GM13977 (cell line): ENCODE data around the gene PRRT2.
"Not testable (repeated sequence)": the region's sequence is repeated elsewhere in the genome, so short reads cannot be mapped to it uniquely, and the experiment has no call there.

Source experiments
- DNase-seq: peaks from one replicate; pipeline ENCODE4 v3.0.0; 2012; ENCODE audit warnings: low spot score
- CTCF ChIP-seq: IDR thresholded peaks from 2 replicates; pipeline ENCODE4 v1.5.1; 2012; ENCODE audit warnings: mild to moderate bottlenecking, control low read depth; ENCODE audit not compliant: insufficient read depth; ENCODE audit errors: extremely low read depth, missing control alignments
- in situ Hi-C: fragments of 300-500 bp; cut with MboI; formaldehyde crosslinking; loops from one replicate; pipeline ENCODE4 v1.12.0; 2022; ENCODE audit warnings: low sequenced_read_pairs, low pct_unique_long_range_greater_than_20kb, mixed read lengths, inconsistent platforms; ENCODE audit not compliant: unreplicated experiment

The PRRT2 gene

GRCh38 chr16:29770250-29770929, 41.6 kb upstream of the PRRT2 start:
- no peak for DNase-seq
- in situ Hi-C loops: no loop called here
- no peak for TF ChIP-seq CTCF

GRCh38 chr16:29772330-29772729, 39.7 kb upstream of the PRRT2 start:
- DNase-seq, in situ Hi-C loops: not testable (repeated sequence)

GRCh38 chr16:29774730-29775129, 37.3 kb upstream of the PRRT2 start:
- TF ChIP-seq CTCF: no peak
- DNase-seq: no peak
- in situ Hi-C loops: no loop called here

GRCh38 chr16:29775742-29776408, 36.1 kb upstream of the PRRT2 start:
- DNase-seq: no peak
- in situ Hi-C loops: no loop called here
- TF ChIP-seq CTCF: no peak

- no peak for TF ChIP-seq CTCF
- in situ Hi-C loops: no loop called here
- no peak for DNase-seq
Measured at GRCh38 chr16:29777576-29778350, 34.2 kb upstream of the PRRT2 start, which contains the start of gene ZG16. Gene ZG16 (plus strand): TSS chr16:29778256. CDS start chr16:29779267, 1,011 bp downstream.

- no peak for DNase-seq
Measured at GRCh38 chr16:29779474-29779873, 32.5 kb upstream of the PRRT2 start.

GRCh38 chr16:29783094-29783953, 28.7 kb upstream of the PRRT2 start:
- in situ Hi-C loops: loop anchor here (10.0 kb wide), 1 partner anchor 49 kb away; no protein-coding TSS in a partner anchor
- not testable (repeated sequence) for DNase-seq

More at GRCh38 chr16:29779474-29779873, 32.5 kb upstream of the PRRT2 start:
- in situ Hi-C loops: no loop called here
- no peak for TF ChIP-seq CTCF
